ENCODE data around the gene BCR. TPM values are rescaled to one million over a fixed set of nuclear protein-coding genes. Genes with fewer than 3 reads are reported as not detected.

The BCR gene
- total and polyA plus RNA-seq, 2 of the 4 experiments (the other 2 are of a cell fraction), result 28.9 to 44.6 TPM

DNA sequence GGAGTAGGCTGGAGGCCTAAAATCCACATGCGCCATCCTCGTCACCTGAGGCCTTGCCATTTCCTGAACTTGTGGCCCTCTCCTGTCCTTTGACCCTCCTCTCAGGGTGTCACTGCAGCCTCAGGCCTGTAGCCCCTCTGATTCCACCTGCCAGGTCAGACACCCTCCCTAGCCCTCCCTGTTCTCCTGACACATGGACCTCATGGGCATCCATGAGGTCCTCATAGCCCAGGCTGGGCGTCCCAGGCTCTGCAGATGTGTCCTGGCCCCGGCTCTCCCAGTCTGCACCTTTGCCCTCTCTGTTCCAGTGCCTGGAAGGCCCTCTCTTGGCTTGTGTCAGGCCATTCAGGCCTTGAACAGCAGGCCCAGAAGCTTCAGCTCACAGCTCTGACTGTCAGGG, 19.3 kb upstream of the BCR start:
- ChIA-PET CTCF (interaction anchor here (1.0 kb wide), 1 partner anchor 13 kb away, joined by 3 read pairs; no protein-coding TSS in a partner anchor), POLR2A (ENCODE audit: unreplicated experiment) (no interaction called here)
- Histone ChIP-seq H4K8ac (ENCODE audit: low read depth in 2 of 2, low read length in 2 of 2) (no peak overlapping the region), H3K27me3 (ENCODE audit: control insufficient read depth, insufficient read depth, low read length) (no peaks in the 10 kb centered on the region), H3K56ac (ENCODE audit: extremely low read depth, insufficient read depth, low read length) (no peak overlapping the region), H3K27ac (ENCODE audit: insufficient read depth, low read length) (no peak overlapping the region), H2BK20ac (ENCODE audit: low read depth, low read length) (no peak overlapping the region), H3K9me3 (ENCODE audit: control insufficient read depth, insufficient read depth, low read length) (no peaks in the 10 kb centered on the region; the same call in 1 of the 2 replicates), H2AFZ (replicated peaks; ENCODE audit: low read length, poor library complexity) (no peak overlapping the region), H3K9me1 (ENCODE audit: insufficient read depth, low read length) (no peaks in the 10 kb centered on the region), H4K91ac (ENCODE audit: insufficient read depth, low read depth, low read length) (no peak overlapping the region), H2AK9ac (replicated peaks; ENCODE audit: low read depth, low read length, poor library complexity) (no peak overlapping the region), H3K14ac (replicated peaks; ENCODE audit: low read depth, low read length) (no peak overlapping the region), H3K23ac (ENCODE audit: low read depth, low read length) (no peak overlapping the region), H3K4ac (ENCODE audit: low read depth, low read length) (no peak overlapping the region), H2AK5ac (ENCODE audit: low read depth, low read length) (no peak overlapping the region), H2BK5ac (ENCODE audit: low read depth, low read length, poor library complexity, severe bottlenecking) (no peak overlapping the region), H2BK120ac (ENCODE audit: low read depth, low read length) (no peak overlapping the region), H3K18ac (ENCODE audit: low read depth, low read length) (no peak overlapping the region), H4K5ac (ENCODE audit: low read depth, low read length) (no peak overlapping the region), H2BK15ac (ENCODE audit: low read depth, low read length) (no peak overlapping the region), H3K79me1 (ENCODE audit: low read depth in 1 of 2, low read length in 2 of 2) (no peaks in the 10 kb centered on the region), H3K9ac (ENCODE audit: low read depth, low read length) (no peak overlapping the region), H4K20me1 (ENCODE audit: insufficient read depth, low read length) (no peaks in the 10 kb centered on the region), H3K36me3 (ENCODE audit: control insufficient read depth, insufficient read depth, low read length) (no peaks in the 10 kb centered on the region), H3K4me3 (ENCODE audit: insufficient read depth, low read depth, low read length) (no peak overlapping the region), H3K4me2 (ENCODE audit: low read depth, low read length) (no peak overlapping the region), H3K4me1 (ENCODE audit: control insufficient read depth, insufficient read depth, low read length) (peaks cover 5% of the 10 kb centered on the region; the same call in 1 of the 2 replicates)
- dilution Hi-C loops (cut with HindIII; ENCODE audit: low sequenced_read_pairs, unreplicated experiment) (no loop called here), intact Hi-C loops (cut with micrococcal nuclease) (no loop called here), in situ Hi-C loops (cut with MboI; ENCODE audit: low sequenced_read_pairs) (no loop called here)
- ATAC-seq (ENCODE audit: low read depth) (no peak), DNase-seq (no peak)
- no TSS peak for BruUV-seq (replicated peaks)
- WGBS, 2 experiments (ENCODE audit: extremely low coverage in 2 of 2, insufficient read length in 1 of 2), result 55% methylated on average over 2 of the region's 4 CpGs; no CpG with 5 or more reads in 1 of the 2 experiments
- TF ChIP-seq RAD21 (IDR thresholded peaks at IDR 0.05; ENCODE audit: low read length), result no peak
- no peak for TF ChIP-seq FOS (IDR thresholded peaks at IDR 0.05; ENCODE audit: low read depth, low read length)
- no peak for TF ChIP-seq POLR2A (IDR thresholded peaks at IDR 0.05; ENCODE audit: low read depth, low read length)
- TF ChIP-seq MAFK (IDR thresholded peaks at IDR 0.05; ENCODE audit: low read depth, low read length), result no peak
- TF ChIP-seq RCOR1 (IDR thresholded peaks at IDR 0.05; ENCODE audit: insufficient replicate concordance, low read length), result no peak

Measured in IMR-90 (cell line).